ENCODE data around the gene BCAM. TPM values are rescaled to one million over a fixed set of nuclear protein-coding genes. Genes with fewer than 3 reads are reported as not detected.
"Not testable (repeated sequence)": the region's sequence is repeated elsewhere in the genome, so short reads cannot be mapped to it uniquely, and the experiment has no call there.

Gene BCAM
- total and polyA plus RNA-seq, 2 experiments from 2014 or later, result 34.7 to 77.1 TPM

GRCh38 chr19:44857837-44858236, 48.9 kb downstream of the BCAM start:
- Histone ChIP-seq H3K4me2 (no peak overlapping the region), H3K9me3 (ENCODE audit: low read depth) (no peaks in the 10 kb centered on the region), H3K4me3 (no peak overlapping the region), H3K36me3 (replicated peaks; ENCODE audit: insufficient read depth, low read depth) (no peaks in the 10 kb centered on the region), H2AFZ (no peak overlapping the region), H3K27me3 (no peaks in the 10 kb centered on the region), H3K4me1 (ENCODE audit: insufficient read depth) (peaks cover 5% of the 10 kb centered on the region), H4K20me1 (ENCODE audit: insufficient read depth, poor library complexity, severe bottlenecking) (peaks cover 71% of the 10 kb centered on the region), H3K9me2 (replicated peaks; ENCODE audit: insufficient read depth) (no peaks in the 10 kb centered on the region), H3K79me2 (peaks cover 91% of the 10 kb centered on the region), H3K27ac (no peak overlapping the region)
- TF ChIP-seq EZH2 (IDR thresholded peaks at IDR 0.05; ENCODE audit: borderline replicate concordance) (no peak), CTCF (IDR thresholded peaks at IDR 0.05; ENCODE audit: poor library complexity) (no peak), EZH2phosphoT487 (IDR thresholded peaks at IDR 0.05; ENCODE audit: low read depth, severe bottlenecking, unreplicated experiment) (no peak)
- WGBS (ENCODE audit: low lambda C conversion rate, missing lambda C conversion rate), result 71% methylated on average over 4 of the region's 4 CpGs
- DNase-seq (ENCODE audit: low spot score), result no peak

GRCh38 chr19:44861576-44861975, 52.7 kb downstream of the BCAM start:
- H3K27ac ChIP-seq; H3K27me3 ChIP-seq; H3K4me3 ChIP-seq; DNase-seq (ENCODE audit: low spot score); H3K36me3 ChIP-seq (replicated peaks; ENCODE audit: insufficient read depth, low read depth); H3K9me3 ChIP-seq (ENCODE audit: low read depth); H3K4me2 ChIP-seq; H3K4me1 ChIP-seq (ENCODE audit: insufficient read depth); H3K9me2 ChIP-seq (replicated peaks; ENCODE audit: insufficient read depth); H2AFZ ChIP-seq: not testable (repeated sequence)
- H4K20me1 ChIP-seq (ENCODE audit: insufficient read depth, poor library complexity, severe bottlenecking), result peaks cover 46% of the 10 kb centered on the region
- 87% methylated on average over 3 of the region's 3 CpGs for WGBS (ENCODE audit: low lambda C conversion rate, missing lambda C conversion rate)
- H3K79me2 ChIP-seq, result peaks cover 91% of the 10 kb centered on the region

- no peaks in the 10 kb centered on the region for H3K9me2 ChIP-seq (replicated peaks; ENCODE audit: insufficient read depth)
- H3K27ac ChIP-seq, result no peak overlapping the region
- H3K4me3 ChIP-seq, result no peak overlapping the region
- no peak overlapping the region for H3K4me2 ChIP-seq
- H3K36me3 ChIP-seq (replicated peaks; ENCODE audit: insufficient read depth, low read depth), result no peaks in the 10 kb centered on the region
- no peaks in the 10 kb centered on the region for H3K27me3 ChIP-seq
- DNase-seq (ENCODE audit: low spot score), result no peak
- peaks cover 25% of the 10 kb centered on the region for H4K20me1 ChIP-seq (ENCODE audit: insufficient read depth, poor library complexity, severe bottlenecking)
- no peak for TF ChIP-seq CTCF (IDR thresholded peaks at IDR 0.05; ENCODE audit: poor library complexity)
- TF ChIP-seq EZH2 (IDR thresholded peaks at IDR 0.05; ENCODE audit: borderline replicate concordance), result no peak
- no peak for TF ChIP-seq EZH2phosphoT487 (IDR thresholded peaks at IDR 0.05; ENCODE audit: low read depth, severe bottlenecking, unreplicated experiment)
- no peaks in the 10 kb centered on the region for H3K4me1 ChIP-seq (ENCODE audit: insufficient read depth)
- H2AFZ ChIP-seq, result no peak overlapping the region
- H3K79me2 ChIP-seq, result peaks cover 77% of the 10 kb centered on the region
- no peaks in the 10 kb centered on the region for H3K9me3 ChIP-seq (ENCODE audit: low read depth)
- WGBS (ENCODE audit: low lambda C conversion rate, missing lambda C conversion rate), result 97% methylated on average over 2 of the region's 2 CpGs
Observed at GRCh38 chr19:44863990-44864389, 55.1 kb downstream of the BCAM start.

- Histone ChIP-seq H3K36me3 (replicated peaks; ENCODE audit: insufficient read depth, low read depth) (no peaks in the 10 kb centered on the region), H3K27ac (no peak overlapping the region), H2AFZ (no peak overlapping the region), H3K9me2 (replicated peaks; ENCODE audit: insufficient read depth) (no peaks in the 10 kb centered on the region), H3K27me3 (no peaks in the 10 kb centered on the region), H3K9me3 (ENCODE audit: low read depth) (no peaks in the 10 kb centered on the region), H4K20me1 (ENCODE audit: insufficient read depth, poor library complexity, severe bottlenecking) (peaks cover 14% of the 10 kb centered on the region), H3K79me2 (peaks cover 64% of the 10 kb centered on the region), H3K4me3 (no peak overlapping the region), H3K4me1 (ENCODE audit: insufficient read depth) (no peaks in the 10 kb centered on the region), H3K4me2 (no peak overlapping the region)
- TF ChIP-seq EZH2 (IDR thresholded peaks at IDR 0.05; ENCODE audit: borderline replicate concordance) (no peak), EZH2phosphoT487 (IDR thresholded peaks at IDR 0.05; ENCODE audit: low read depth, severe bottlenecking, unreplicated experiment) (no peak), CTCF (IDR thresholded peaks at IDR 0.05; ENCODE audit: poor library complexity) (no peak)
- DNase-seq (ENCODE audit: low spot score), result no peak
- 99% methylated on average over 27 of the region's 27 CpGs for WGBS (ENCODE audit: low lambda C conversion rate, missing lambda C conversion rate)
Observed at GRCh38 chr19:44865196-44865767, 56.4 kb downstream of the BCAM start.

All from hepatocyte (in vitro differentiated cells).